PC-3 (cell line): ENCODE results near the gene FAM47E.
"Not testable (repeated sequence)": the region's sequence is repeated elsewhere in the genome, so short reads cannot be mapped to it uniquely, and the experiment has no call there.

Experiments used
- CTCF ChIP-seq: fragments of 300-600 bp; sonication (generic); conservative IDR thresholded peaks from 2 replicates; pipeline ENCODE4 v1.5.1; 2017; ENCODE audit warnings: antibody characterized with exemption, low read depth, mild to moderate bottlenecking, low read length
- EZH2phosphoT487 ChIP-seq: fragments of 300-600 bp; sonication (generic); IDR thresholded peaks from 2 replicates; pipeline ENCODE4 v1.6.1; 2018; ENCODE audit warnings: mild to moderate bottlenecking, antibody characterized with exemption, low read length, borderline replicate concordance

- not testable (repeated sequence) for TF ChIP-seq CTCF, EZH2phosphoT487
Observed at GRCh38 chr4:76243877-76244276, 7.6 kb upstream of the FAM47E start.
